Stimulated activated CD8-positive, alpha-beta memory T cell treated with anti-CD3 and anti-CD28 coated beads, Interleukin-2, amount 100 ng/mL, for 1 hour (primary cell): ENCODE data around the gene CHRNG.

Experiments
- DNase-seq, 2 donors: peaks; one replicate each; pipeline ENCODE4 v3.0.0-alpha.2; 2020; ENCODE audit warnings: low read depth in 2 of 2

The CHRNG gene

GRCh38 chr2:232576995-232577394 lies 37.5 kb downstream of the CHRNG start:
- DNase-seq = no peak

DNA sequence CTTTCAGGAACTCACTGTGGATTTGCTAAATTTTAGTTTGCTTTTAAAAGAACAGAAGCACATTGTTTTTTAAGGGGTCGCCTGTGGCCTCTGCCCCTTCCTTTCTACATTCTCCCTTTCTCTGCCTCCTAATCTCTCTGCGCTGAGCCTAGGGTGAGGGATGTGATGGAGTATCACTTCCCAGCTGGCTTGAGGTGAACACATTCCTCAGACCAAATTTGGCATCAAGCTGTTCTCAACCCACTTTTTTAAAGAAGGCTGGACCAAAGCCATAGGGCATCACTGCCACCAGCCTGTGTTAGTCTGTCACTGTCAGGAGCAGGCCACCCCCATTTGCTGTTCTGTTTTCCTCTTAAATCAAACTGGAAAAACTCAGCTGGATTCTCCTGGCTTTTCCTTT lies 38.3 kb downstream of the CHRNG start:
- no peak for DNase-seq

DNA sequence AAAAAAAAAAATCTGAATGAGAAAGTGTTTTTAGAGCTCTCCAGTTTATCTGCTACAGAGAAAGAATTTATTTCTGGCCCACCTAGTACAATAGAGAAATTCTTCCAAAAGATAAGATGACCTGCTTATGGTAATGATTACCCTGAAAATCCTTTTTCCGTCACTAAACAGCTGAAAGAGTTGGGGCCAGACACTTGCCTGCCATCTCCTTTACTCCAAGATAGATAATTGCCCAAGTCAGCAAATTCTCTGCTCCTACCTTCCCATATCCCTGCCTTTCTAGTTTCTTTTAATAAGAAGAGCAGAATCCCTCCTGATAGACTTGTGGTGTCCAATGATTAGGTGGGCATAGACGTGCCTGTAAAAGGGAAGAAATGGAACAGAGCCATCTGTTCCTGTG lies 39.1 kb downstream of the CHRNG start:
- no peak for DNase-seq

DNA sequence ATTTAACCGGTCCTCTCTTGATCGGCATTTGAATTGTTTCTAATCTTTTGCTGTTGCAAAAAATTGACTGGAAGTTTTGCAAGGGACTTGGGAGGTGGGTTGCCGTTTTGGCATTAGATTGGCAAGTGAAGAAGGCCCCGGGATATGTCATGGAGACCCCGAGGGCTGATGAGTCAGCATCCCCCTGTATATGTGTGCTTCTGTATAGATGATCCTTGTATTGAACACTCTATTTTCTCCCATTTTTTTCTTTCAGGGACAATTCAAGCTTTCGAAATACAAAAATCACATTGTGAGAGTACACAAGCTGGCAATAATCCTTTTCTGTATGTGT lies 41.1 kb downstream of the CHRNG start:
- DNase-seq = no peak

DNA sequence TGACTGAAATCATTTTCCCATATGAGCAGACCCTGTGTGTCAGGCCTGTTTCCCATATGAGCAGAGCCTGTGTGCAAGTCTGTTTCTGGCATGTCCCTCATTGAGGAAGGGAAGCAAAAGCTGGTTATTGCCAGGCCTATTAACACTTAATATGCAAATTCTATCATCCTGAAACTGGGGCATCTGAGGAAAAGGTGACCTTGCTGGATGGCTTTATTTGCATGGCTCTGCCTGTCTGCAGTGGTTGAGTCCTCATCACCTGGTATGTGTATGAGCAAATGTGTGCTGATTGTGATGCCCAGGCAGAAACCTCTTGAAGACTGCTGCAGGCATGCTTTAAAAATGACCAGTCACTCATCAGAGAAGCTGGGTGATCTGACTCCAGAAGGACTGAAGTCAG lies 42.2 kb downstream of the CHRNG start:
- DNase-seq = no peak

GRCh38 chr2:232584238-232584637 lies 44.7 kb downstream of the CHRNG start:
- DNase-seq = no peak

DNA sequence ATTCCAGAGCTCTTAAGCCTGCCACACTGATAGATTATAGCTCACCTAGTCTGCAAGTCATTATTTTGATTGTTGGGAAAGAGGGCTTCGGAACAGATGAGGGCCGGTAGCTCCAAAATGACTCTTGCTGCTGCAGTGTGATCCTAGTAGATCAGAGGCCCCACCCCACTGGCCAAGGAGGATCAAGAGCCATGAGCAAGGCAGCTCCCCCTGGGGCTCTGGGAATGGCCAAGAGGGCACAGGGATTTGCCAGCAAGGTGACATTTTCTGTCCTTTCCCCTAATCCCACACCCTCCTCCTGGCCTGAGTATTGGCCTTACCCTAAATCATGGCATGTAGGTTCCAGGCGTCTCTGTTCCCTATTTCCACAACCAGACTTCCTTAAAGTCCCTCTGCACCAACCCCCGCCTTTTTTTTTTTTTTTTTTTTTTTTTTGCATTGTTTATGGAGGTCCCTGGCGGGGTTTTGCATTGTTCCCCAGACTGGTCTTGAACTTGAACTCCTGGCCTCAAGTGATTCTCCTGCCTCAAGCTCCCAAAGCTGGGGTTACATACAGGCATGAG lies 47.5 kb downstream of the CHRNG start:
- no peak for DNase-seq

DNA sequence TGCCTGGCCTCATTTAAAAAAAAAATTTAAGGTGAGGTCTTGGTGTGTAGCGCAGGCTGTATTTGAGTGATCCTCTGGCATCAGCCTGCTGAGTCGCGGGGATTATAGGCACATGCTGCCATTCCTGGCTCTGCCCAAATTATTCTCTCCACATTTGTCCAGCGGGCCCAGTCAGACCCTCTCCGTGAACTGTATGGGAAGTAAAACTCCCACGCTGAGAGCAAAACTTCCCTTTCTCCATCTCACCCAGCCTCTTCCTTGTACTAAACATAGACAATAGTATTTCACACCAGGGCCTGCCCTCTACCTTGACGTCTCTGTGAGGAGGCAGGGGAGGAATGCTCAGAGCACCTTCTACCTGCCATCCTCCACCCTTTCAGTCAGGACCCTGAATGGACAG lies 48.0 kb downstream of the CHRNG start:
- DNase-seq = no peak

DNA sequence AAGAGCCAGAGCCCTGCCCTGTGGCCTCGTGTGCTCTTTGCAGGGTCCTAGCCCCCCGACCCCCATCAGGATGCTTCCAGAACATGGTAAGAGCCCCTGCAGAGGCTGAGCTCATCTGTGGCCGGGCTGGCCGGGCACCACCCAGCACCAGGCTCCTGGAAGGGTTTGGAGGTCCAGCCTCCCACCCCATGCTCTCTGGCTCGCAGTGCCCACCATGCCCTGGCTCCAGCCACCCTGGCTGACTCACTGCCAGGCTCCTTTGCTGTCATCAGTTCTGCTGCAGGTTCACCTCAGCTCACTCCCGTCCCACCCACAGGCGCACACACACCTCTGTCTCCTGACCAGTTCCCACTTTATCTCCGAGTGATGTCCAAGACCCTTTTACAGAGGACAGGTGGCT lies 48.5 kb downstream of the CHRNG start:
- DNase-seq = no peak

- DNase-seq = no peak
These were observed 49.4 kb downstream of the CHRNG start for GRCh38 chr2:232588680-232589585.

DNA sequence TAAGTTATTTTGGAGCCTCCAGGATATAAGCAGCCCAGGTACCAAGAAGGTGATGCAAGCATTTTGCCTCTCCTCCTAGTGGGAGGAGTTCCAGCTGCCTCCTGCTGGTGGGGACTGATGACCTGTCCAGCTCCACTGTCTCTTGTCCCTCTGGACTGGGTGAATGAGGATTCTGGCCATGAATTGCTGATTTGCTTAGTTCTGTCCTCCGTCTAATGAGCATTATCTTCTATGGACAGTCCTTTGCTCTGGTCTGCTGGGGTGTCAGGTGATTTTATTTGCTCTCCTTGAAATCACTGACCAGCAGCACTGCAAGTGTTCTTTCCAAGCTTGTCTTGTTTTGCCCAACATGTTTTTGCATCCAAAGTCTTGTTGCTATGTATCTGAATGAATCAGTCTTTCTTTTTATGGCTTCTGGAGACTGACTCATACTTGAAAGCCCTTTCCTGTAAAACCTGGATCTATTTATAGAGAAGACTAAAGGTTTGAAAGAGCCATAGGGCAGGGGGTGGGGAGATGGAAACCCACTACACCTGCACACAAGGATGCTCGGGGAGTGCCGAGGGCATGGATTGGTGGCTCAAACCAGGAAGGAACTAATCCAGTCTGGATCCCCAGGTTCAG lies 53.4 kb downstream of the CHRNG start:
- DNase-seq = no peak

GRCh38 chr2:232593982-232594381 lies 54.5 kb downstream of the CHRNG start:
- DNase-seq = no peak
